Measurements from ENCODE around the gene SHLD1. TPM values are rescaled to one million over a fixed set of nuclear protein-coding genes. Genes with fewer than 3 reads are reported as not detected.

Gene SHLD1
- total RNA-seq, 4 donors from 2014 or later = 1.8 to 9.7 (median 6.3) TPM

GRCh38 chr20:5781798-5782750 is 31.9 kb downstream of the SHLD1 start:
- no peaks in the 10 kb centered on the region for H3K36me3 ChIP-seq
- DNase-seq = no peak
- H3K27ac ChIP-seq = no peak overlapping the region
- H3K4me1 ChIP-seq = no peaks in the 10 kb centered on the region
- H3K4me3 ChIP-seq = no peak overlapping the region
- intact Hi-C loops (cut with DNase I; ENCODE audit: low total_unique reads) = no loop called here
- no peaks in the 10 kb centered on the region for H3K27me3 ChIP-seq
- no peaks in the 10 kb centered on the region for H3K9me3 ChIP-seq
- TF ChIP-seq CTCF (IDR thresholded peaks at IDR 0.05) = no peak
- no peak for TF ChIP-seq POLR2A (IDR thresholded peaks at IDR 0.05)

- Histone ChIP-seq H3K4me1 (no peaks in the 10 kb centered on the region), H3K27ac (no peak overlapping the region), H3K4me3 (no peak overlapping the region), H3K36me3 (no peaks in the 10 kb centered on the region), H3K9me3 (no peaks in the 10 kb centered on the region), H3K27me3 (no peaks in the 10 kb centered on the region)
- no peak for DNase-seq
- intact Hi-C loops (cut with DNase I; ENCODE audit: low total_unique reads) = loop anchor here (5.0 kb wide), 1 partner anchor 257 kb away; no protein-coding TSS in a partner anchor
- TF ChIP-seq CTCF (IDR thresholded peaks at IDR 0.05) (no peak), POLR2A (IDR thresholded peaks at IDR 0.05) (no peak)
Observed at GRCh38 chr20:5784735-5785134, 34.5 kb downstream of the SHLD1 start.

GRCh38 chr20:5785146-5785545 is 34.9 kb downstream of the SHLD1 start:
- no peaks in the 10 kb centered on the region for H3K4me1 ChIP-seq
- TF ChIP-seq POLR2A (IDR thresholded peaks at IDR 0.05) = no peak
- no peak for TF ChIP-seq CTCF (IDR thresholded peaks at IDR 0.05)

GRCh38 chr20:5786930-5787795 is 37.0 kb downstream of the SHLD1 start:
- intact Hi-C loops (cut with DNase I; ENCODE audit: low total_unique reads) = loop anchor here (5.0 kb wide), 1 partner anchor 260 kb away; no protein-coding TSS in a partner anchor
- DNase-seq = peak in 1 of 2 donors; percentile 18
- TF ChIP-seq CTCF (IDR thresholded peaks at IDR 0.05) (no peak), POLR2A (IDR thresholded peaks at IDR 0.05) (no peak)
- Histone ChIP-seq H3K4me1 (no peaks in the 10 kb centered on the region), H3K36me3 (no peaks in the 10 kb centered on the region), H3K27ac (no peak overlapping the region), H3K9me3 (no peaks in the 10 kb centered on the region), H3K27me3 (no peaks in the 10 kb centered on the region), H3K4me3 (no peak overlapping the region)

More at GRCh38 chr20:5785146-5785545, 34.9 kb downstream of the SHLD1 start:
- H3K9me3 ChIP-seq = no peaks in the 10 kb centered on the region
- no peak overlapping the region for H3K4me3 ChIP-seq
- H3K27me3 ChIP-seq = no peaks in the 10 kb centered on the region
- H3K36me3 ChIP-seq = no peaks in the 10 kb centered on the region
- DNase-seq = no peak
- intact Hi-C loops (cut with DNase I; ENCODE audit: low total_unique reads) = loop anchor here (5.0 kb wide), 1 partner anchor 258 kb away; no protein-coding TSS in a partner anchor
- no peak overlapping the region for H3K27ac ChIP-seq
